ENCODE measurements around the gene ALDH7A1.
"Not testable (repeated sequence)": the region's sequence is repeated elsewhere in the genome, so short reads cannot be mapped to it uniquely, and the experiment has no call there.

The ALDH7A1 gene

DNA sequence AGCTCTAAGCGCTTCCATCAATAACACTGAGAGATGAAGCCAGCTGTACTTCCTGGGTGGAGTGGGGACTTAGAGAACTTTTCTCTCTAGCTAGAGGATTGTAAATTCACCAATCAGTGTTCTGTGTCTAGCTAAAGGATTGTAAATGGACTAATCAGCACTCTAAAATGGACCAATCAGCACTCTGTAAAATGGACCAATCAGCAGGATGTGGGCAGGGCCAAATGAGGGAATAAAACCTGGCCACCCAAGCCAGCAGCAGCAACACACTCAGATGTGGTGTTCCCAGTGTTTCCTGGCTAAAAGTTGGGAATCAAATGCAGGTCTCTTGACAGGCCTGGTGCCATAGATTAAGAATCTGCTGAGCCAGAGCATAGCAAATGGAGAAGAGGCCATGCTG, 60.5 kb downstream of the ALDH7A1 start:
- DNase-seq (ENCODE audit: low read depth), result no peak

DNA sequence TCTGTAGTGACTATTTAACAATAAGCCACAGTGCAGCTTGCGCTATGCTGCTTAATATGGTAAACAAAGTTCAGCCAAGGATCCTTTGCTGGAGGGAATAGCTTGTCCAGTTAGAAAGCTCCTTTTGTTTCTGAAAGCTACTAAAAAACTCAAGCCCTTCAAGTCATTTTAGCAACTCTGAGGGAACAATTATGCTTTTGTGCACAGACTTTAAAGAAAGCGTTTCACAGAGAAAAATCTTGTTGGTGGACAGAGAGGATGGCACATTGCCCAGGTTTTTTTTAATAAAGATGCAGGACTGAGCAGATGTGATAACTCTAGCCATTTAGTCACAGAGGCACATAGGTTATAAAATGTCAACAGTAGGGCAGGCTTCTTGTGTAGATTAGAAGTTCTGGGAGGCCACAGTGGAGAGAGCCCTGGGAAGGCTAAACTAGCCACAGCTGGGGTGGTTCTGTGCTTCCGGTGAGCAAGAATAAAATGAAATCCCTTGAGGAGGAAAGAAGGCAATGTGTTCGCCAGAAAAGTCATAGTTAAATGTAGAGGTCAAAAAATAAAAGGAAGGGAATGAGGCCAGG, 63.4 kb downstream of the ALDH7A1 start:
- DNase-seq (ENCODE audit: low read depth), result no peak

DNA sequence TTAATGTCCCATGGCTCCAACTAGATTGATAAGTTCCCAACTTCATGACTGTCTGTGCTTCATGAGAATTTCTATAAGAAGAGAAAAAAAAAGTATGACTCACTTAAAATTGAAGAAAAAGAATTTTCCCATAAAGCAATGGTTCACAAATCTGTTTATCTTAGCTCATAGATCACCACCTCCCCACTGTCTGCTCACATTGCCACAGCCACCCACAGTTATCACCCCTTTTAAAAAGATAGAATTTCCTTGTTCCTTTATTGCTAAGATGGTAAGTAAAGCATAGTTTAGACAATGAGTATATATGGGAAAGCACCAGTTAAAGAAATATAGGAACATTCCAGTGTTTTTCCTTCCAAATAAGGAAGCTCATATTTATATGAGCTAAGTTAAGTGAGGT, 67.1 kb downstream of the ALDH7A1 start:
- DNase-seq (ENCODE audit: low read depth), result no peak

DNA sequence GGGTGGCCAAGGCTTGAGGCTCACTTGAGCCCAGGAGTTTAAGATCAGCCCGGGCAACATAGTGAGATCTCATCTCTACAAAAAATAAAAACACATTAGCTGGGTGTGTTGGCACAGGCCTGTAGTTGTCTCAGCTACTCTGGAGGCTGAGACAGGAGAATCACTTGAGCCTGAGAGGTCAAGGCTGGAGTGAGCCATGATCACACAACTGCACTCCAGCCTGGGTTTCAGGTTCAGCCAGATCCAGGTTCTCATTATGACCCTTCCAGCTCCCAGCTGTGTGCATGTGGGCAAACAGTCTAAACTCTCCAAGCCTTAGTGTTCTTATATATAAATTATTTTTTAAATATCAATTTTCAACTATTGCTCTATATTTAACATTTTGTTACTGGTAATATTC, 67.9 kb downstream of the ALDH7A1 start:
- DNase-seq (ENCODE audit: low read depth), result no peak

DNA sequence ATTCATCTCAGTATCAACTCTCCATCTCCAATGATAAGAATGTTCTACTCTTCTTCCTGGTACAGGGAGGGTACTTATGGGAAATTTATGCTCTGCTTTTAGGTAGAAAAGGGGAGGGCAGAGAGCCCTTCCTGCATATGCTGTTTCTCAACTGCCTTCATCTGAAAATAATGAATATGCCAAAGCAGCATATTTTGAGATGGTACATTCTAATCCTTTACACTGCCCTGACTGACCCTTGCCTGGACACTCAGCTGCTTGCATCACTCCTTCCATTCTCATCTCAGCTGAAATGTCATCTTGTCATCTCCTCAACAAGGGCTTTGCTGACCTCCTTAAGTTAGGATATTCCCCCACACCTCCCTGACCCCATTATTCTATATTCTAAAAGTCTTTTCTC, 68.5 kb downstream of the ALDH7A1 start:
- DNase-seq (ENCODE audit: low read depth), result no peak

DNA sequence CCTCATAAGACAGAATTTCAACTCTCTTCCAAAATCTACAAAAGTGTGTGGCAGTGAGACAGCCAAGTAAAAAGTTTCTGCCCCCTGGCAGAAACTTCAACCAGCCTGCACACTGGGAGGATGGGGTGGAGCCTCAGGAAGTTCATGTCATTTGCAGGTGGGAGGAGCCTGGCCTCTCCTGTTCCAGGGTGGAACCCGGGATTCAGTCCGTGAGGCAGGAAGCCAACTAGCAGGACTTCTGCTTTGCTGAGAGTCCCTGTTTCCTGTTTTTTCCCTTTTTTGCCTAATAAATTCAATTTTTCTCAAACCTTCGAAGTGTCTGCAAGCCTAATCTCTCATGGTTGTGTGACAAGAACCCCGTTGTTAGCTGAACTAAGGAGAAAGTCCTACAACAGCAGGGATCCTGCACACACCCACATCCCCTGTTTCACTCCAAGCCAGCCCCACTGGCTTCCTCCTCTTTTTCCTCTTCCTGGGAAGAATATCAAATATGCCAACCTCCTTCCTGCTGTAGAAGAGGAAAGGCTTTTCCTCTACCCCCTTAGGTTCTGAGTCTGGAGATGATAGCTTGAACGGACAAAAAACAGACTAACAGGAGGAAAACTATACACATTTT, 69.3 kb downstream of the ALDH7A1 start:
- DNase-seq (ENCODE audit: low read depth), result no peak

DNA sequence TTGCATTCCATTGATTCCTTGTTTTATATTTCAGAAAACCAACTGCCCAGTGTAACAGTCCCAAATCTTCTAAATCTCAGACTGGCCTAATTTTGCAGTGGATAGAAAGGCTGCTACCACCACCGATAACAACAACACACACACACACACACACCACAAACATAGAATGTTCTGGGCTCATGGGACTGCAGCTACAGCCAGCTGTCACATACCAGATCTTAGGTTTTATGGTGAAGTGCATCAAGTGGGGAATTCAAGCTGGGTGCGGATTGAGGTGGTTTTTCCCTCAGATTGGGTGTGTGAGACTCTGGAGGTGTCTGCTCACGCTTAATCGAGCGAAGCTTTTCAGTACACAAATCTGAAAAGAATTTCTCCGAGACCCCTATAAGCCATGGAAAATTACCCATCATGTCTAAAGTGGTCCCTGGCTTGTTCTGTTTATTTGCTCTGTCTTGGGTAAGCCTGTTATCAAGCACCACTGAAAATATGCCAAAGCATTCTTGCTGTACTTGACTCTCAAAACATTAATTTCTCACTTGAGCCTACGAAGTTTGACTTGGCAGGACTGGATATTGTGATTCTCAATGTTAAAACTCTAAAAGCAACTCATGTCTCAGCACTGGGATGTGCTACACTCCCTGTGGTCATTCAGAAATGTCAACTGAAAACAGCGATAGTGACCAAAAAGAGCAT, 71.1 kb downstream of the ALDH7A1 start:
- DNase-seq (ENCODE audit: low read depth), result no peak

DNA sequence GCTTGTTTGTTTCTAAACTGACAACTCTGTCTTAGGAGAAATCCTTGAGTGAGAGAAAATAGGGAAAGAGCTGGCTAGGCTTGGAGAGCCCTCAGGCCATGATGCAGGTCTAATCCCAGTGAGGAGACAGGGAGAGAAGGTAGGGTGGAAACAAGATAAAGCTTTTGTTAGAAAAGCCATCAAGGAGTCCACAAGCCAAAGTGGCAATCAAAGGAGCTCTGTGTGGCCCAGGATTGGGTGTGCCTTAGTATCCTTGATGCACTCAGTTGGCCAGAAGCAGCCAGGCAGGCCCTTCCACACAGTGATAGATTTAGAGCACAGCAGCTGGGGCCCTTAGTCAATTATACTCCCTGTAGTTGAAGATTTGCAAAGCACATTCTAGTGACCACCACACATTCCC, 73.9 kb downstream of the ALDH7A1 start:
- DNase-seq (ENCODE audit: low read depth), result no peak

DNA sequence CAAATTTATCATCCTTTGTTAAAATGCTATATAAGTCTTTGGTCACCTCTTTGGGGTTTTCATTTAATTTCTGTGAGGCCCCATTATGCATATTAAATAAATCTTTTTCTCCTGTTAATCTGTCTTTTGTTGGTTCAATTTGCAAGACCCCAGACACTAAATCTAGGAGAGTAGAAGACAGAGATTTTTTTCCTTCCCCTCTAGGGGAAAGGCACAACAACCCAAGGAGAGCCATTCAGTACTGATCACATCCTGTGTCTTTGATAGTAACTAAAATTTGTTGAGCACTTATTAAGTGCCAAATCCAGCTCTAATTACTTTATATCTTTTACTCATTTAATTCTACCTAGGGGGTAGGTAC, 74.4 kb downstream of the ALDH7A1 start:
- no peak for DNase-seq (ENCODE audit: low read depth)

DNA sequence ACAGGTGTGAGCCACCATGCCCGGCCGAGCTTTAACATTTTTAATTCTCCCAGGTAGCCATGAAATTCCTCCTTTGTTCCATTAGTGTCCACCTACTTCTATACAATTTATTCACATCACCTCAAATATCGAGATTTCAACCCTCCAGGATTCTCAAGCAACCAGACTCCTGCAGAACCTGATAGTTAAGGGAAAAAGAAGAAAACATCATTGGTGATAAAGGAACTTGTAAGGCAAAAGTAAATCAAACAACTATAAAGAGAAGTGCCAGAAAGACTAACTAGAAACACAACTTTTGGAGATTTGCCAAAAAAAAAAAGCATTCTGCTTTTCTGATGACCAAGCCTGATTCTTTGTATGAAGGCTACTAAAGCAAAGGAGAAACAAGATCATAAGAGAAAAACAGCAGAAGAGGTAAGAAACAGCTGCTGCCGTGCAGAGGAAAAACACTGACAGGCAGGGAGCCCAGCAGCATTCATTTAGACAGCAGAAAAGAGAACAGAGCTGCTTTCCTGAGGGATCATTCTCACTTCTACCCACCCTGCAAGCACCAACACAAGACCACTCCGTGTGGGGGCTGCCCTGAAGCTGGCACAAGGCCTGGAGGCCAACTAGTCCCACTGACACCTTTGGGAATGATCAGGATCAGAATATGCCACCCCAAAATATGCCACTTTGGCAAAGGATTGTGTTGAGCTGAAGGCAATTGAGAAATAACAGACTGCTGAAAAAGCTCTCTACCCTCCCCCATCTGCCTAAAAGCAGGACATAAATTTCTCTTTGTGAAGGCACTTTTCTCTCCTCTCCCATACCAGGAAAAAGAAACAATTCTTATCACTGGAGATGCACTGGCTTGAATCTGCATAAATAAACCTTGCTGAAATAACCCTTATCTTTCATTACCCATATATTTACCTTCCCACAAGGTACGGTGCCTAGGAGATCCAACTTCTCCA, 75.1 kb downstream of the ALDH7A1 start:
- no peak for DNase-seq (ENCODE audit: low read depth)

DNA sequence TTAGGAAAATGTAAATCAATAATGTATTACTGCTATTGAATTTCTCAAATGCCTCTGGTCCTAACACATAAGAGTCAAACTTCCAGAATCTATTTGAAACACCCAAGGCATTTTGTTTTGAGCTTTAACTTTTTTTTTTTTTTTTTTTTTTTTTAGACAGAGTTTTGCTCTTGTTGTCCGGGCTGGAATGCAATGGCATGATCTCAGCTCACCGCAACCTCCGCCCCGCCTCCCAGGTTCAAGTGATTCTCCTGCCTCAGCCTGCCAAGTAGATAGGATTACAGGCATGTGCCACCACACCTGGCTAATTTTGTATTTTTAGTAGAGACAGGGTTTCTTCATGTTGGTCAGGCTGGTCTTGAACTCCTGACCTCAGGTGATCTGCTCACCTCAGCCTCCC, 75.8 kb downstream of the ALDH7A1 start:
- not testable (repeated sequence) for DNase-seq (ENCODE audit: low read depth)

DNA sequence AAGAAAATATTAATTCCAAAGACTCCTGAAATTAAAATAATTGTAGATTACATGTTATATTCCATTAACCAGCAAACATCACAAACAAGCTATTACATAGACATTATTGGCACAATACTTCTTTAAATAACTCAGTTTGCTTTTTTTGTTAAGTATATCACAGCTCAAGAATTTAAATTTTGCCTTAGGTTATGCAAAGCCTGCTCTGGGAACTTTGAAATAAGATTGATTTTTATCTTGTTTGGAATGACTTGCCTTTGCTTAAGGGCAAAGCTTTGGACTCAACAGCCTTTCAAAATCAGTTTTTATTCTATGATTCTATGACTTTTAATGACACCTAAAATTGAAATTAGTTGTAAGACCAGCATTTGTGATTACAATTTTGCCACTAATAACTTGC, 78.2 kb downstream of the ALDH7A1 start:
- DNase-seq (ENCODE audit: low read depth), result no peak

DNA sequence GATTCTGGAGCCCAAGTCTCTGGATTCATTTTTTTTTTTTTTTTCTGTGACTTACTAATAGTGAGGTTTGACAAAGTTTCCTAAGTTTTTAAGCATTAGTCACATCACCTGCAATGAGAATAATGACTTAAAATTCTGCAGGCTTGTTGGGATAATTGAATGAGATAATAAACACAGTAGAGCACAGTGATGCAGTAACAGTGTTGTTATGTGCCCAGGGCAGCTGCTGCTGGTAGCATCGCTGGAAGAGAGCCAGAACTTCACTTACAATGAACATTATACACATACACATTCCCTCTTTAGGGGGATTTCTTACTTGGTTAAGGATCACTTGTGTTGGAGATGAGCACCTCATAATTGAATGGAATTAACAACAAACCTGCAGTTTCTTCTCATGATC, 78.9 kb downstream of the ALDH7A1 start:
- no peak for DNase-seq (ENCODE audit: low read depth)

DNA sequence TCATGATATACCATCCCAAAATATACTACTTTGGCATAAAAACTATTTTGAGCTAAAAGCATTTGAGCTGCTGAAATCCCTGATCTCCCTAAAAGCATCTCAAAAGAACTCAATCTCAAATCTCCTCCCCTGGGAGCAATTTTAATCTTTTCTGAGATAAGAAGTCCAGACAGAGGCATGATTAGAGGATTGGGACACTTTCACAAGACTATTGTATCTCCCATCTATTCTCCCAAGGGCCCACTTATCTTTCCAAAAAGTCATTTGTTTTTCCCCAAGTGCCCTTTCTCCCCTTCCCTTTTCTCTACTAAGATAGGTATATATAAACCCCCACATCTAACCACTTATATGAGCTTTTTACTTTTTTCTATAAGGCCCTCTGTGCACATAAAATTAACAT, 79.7 kb downstream of the ALDH7A1 start:
- no peak for DNase-seq (ENCODE audit: low read depth)

DNA sequence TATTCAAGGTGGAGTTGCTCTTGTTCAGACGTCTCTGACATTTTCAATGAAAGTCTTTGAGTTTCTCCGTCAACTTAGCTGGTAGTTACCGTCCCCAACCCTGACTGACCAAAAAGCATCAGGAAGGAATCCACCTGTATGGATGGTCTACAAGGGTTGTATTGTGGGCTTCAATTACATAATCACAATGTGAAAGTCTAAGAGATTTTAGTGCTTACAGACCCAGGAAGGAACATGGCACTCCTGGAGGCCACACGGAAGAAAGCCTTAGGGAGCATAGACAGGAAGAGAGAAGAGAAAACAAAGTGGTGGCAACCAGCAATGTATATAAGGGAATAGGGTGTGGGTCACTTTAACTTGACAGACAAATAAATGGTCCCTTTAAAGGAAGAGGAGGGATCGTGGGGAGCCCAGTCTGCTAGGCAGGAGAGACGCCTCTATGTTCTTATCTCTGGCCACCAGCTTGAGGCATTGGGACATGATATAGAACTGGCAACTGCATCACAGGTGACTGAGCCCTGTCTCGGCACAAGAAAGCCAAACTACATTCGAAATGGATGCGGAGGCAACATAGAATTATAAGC, 80.4 kb downstream of the ALDH7A1 start:
- no peak for DNase-seq (ENCODE audit: low read depth)

DNA sequence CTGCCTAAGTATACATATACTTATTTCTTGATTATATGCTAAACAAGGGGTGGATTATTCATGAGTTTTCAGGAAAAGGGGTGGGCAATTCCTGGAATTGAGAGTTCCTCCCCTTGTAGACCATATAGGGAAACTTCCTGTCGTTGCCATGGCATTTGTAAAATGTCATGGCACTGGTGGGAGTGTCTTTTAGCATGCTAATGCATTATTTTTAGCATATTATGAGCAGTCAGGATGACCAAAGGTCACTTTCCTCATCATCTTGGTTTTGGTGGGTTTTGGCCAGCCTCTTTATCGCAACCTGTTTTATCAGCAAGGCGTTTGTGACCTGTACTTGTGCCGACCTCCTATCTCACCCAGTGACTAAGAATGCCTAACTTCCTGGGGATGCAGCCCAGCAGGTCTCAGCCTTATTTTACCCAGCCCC, 80.9 kb downstream of the ALDH7A1 start:
- DNase-seq (ENCODE audit: low read depth), result no peak

DNA sequence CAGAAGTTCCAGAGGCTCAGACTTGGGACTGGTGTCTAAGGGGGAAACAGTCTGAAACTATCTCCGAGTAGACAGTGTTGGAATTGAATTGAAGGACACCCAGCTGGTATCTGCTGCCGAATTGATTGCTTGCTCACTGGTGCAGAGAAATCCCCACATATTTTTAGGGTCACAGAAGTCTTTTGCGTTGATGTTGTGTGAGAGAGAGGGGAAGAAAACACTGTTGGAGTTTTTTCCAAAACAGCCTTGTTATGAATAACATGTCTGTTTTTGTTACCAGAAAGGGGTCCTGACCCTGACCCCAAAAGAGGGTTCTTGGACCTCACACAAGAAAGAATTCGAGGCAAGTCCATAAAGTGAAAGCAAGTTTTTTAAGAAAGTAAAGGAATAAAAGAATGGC, 81.3 kb downstream of the ALDH7A1 start:
- DNase-seq (ENCODE audit: low read depth), result no peak

DNA sequence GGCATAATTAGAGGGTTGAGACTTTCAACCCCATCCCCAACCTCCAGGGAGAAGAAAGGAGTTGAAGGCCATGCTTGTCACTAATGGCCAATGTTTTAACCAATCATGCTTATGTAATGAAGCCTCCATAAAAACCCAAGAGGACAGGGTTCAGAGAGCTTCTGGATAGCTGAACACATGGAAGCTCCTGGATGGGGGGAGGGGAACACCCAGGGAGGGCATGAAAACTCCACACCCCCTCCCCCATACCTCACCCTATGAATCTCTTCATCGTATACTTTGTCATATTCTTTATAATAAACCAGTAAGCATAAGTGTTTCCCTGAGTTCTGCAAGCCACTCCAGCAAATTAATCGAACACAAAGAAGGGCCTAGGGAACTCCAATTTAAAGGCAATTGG, 81.7 kb downstream of the ALDH7A1 start:
- no peak for DNase-seq (ENCODE audit: low read depth)

DNA sequence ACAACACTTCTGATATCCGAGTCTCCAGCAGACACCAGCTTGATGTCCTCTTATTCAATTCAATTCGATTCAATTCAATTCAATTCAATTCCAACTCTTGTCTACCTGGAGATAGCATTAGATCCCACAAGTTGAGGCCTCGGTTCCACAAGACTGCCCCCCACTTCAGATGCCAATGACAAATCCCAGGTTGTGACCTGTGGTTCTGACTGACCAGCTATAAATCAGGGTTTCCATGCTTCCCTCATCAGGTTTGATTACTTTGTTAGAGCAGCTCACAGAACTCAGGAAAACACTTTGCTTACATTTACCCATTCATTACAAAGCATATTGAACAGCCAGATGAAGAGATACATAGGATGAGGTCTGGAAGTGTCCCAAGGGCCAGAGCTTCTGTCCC, 82.6 kb downstream of the ALDH7A1 start:
- no peak for DNase-seq (ENCODE audit: low read depth)

DNA sequence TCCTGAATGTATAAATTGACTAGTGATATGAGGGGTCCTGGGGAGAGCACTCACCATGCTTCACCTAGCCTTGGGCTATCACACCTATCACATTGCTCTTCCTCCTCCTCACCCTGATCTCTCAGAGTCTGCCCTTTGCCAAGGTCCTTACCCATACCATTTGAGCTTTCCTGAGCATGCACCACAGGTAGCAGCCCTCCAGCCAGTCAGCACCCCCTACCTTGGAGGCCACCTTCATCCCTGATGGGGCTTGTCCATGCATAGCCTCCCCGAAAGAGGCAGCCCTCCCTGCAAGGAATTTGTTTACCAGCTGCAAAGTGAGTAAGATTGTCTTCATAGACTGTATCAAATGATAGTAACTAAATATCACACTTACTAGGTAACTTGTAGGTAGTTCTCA, 83.1 kb downstream of the ALDH7A1 start:
- DNase-seq (ENCODE audit: low read depth), result no peak

DNA sequence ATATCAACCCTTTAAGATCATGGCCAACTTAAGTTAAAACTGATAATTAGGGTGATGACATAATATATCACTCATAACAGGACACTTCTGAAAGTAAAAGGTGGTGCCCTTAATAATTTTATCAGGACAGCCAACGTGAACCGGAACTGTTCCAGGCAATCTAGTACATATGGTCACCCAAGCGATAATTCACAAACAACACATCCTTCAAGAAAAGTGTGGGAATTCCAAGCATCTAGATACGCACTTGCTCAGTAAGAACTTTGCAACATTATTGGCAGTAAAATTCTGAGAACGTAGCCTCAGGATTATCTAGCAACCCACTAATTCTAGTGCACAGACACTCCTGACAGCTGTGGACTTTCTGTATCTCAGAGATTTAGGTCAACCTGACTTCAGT, 85.7 kb downstream of the ALDH7A1 start:
- no peak for DNase-seq (ENCODE audit: low read depth)

DNA sequence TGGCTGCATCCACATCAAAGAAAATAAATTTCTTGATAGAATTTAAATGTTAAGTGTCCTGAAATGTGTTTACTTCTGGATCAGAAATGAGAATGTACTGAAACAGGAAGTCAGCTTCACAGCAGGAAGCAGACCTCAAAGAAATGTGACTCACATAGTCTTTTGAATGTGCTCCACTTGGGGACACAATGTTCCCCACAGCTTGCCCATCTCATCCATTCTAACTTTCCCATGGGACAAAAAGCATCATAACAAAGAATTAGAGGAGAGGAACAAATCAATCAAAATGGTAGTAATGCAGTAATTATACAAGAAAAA, 86.1 kb downstream of the ALDH7A1 start:
- no peak for DNase-seq (ENCODE audit: low read depth)

Data from stimulated activated CD8-positive, alpha-beta memory T cell treated with anti-CD3 and anti-CD28 coated beads, Interleukin-15, amount 100 ng/mL, for 1 hour (primary cell).